ENCODE measurements around the gene ATG16L1. TPM values are rescaled to one million over a fixed set of nuclear protein-coding genes. Genes with fewer than 3 reads are reported as not detected.

ATG16L1 gene
- total RNA-seq, 1 donor from 2014 or later, result 26.6 TPM

GRCh38 chr2:233338812-233339368, 87.4 kb downstream of the ATG16L1 start:
- no peak overlapping the region for H3K4me3 ChIP-seq
- no peak for DNase-seq
- no peak overlapping the region for H3K27ac ChIP-seq
- ATAC-seq, result no peak
- H3K27me3 ChIP-seq, result no peaks in the 10 kb centered on the region
- H3K4me1 ChIP-seq, result no peaks in the 10 kb centered on the region
- no peak for TF ChIP-seq CTCF (IDR thresholded peaks at IDR 0.05)
- H3K9me3 ChIP-seq, result no peaks in the 10 kb centered on the region
- H3K36me3 ChIP-seq, result no peaks in the 10 kb centered on the region
- intact Hi-C loops (cut with DNase I), result no loop called here

GRCh38 chr2:233339427-233339826, 88.0 kb downstream of the ATG16L1 start:
- intact Hi-C loops (cut with DNase I), result no loop called here

GRCh38 chr2:233341296-233341695, 89.8 kb downstream of the ATG16L1 start:
- Histone ChIP-seq H3K27me3 (no peaks in the 10 kb centered on the region), H3K9me3 (no peaks in the 10 kb centered on the region), H3K4me1 (no peaks in the 10 kb centered on the region), H3K36me3 (no peaks in the 10 kb centered on the region), H3K4me3 (no peak overlapping the region), H3K27ac (no peak overlapping the region)
- no peak for TF ChIP-seq CTCF (IDR thresholded peaks at IDR 0.05)
- intact Hi-C loops (cut with DNase I), result no loop called here
- ATAC-seq (no peak), DNase-seq (no peak)

More at GRCh38 chr2:233339427-233339826, 88.0 kb downstream of the ATG16L1 start:
- ATAC-seq (peak; percentile 79), DNase-seq (no peak)
- no peak overlapping the region for H3K27ac ChIP-seq
- no peaks in the 10 kb centered on the region for H3K27me3 ChIP-seq
- no peaks in the 10 kb centered on the region for H3K9me3 ChIP-seq
- TF ChIP-seq CTCF (IDR thresholded peaks at IDR 0.05), result no peak
- no peak overlapping the region for H3K4me3 ChIP-seq
- H3K36me3 ChIP-seq, result no peaks in the 10 kb centered on the region
- H3K4me1 ChIP-seq, result no peaks in the 10 kb centered on the region

- Histone ChIP-seq H3K36me3 (no peaks in the 10 kb centered on the region), H3K9me3 (no peaks in the 10 kb centered on the region), H3K4me3 (no peak overlapping the region), H3K27ac (no peak overlapping the region), H3K4me1 (no peaks in the 10 kb centered on the region), H3K27me3 (no peaks in the 10 kb centered on the region)
- intact Hi-C loops (cut with DNase I), result no loop called here
- no peak for TF ChIP-seq CTCF (IDR thresholded peaks at IDR 0.05)
- ATAC-seq (no peak), DNase-seq (peak; percentile 22)
Measured at GRCh38 chr2:233342301-233342700, 90.8 kb downstream of the ATG16L1 start.

- Histone ChIP-seq H3K36me3 (no peaks in the 10 kb centered on the region), H3K9me3 (no peaks in the 10 kb centered on the region), H3K27ac (no peak overlapping the region), H3K4me3 (no peak overlapping the region), H3K4me1 (no peaks in the 10 kb centered on the region), H3K27me3 (no peaks in the 10 kb centered on the region)
- intact Hi-C loops (cut with DNase I), result no loop called here
- no peak for ATAC-seq
- TF ChIP-seq CTCF (IDR thresholded peaks at IDR 0.05), result no peak
- DNase-seq, result peak; percentile 34
Measured at GRCh38 chr2:233343171-233343705, 91.8 kb downstream of the ATG16L1 start.

Other genes starting within 250 kb of the ATG16L1 start
- gene NGEF, start 238.4 kb upstream of the ATG16L1 start, total RNA-seq, result not detected
- gene NEU2, start 219.0 kb upstream of the ATG16L1 start, total RNA-seq, result not detected
- gene INPP5D, start 191.3 kb upstream of the ATG16L1 start, total RNA-seq, result 33.3 TPM
- not detected for gene SAG, start 56.1 kb downstream of the ATG16L1 start, total RNA-seq
- 86.7 TPM for gene DGKD, start 102.8 kb downstream of the ATG16L1 start, total RNA-seq